22Rv1 (cell line): ENCODE data around the gene SH3RF3.

ENCODE experiments used
- H3K27ac ChIP-seq: fragments of 450-650 bp; 2 replicates; pipeline ENCODE4 v1.5.1; 2017
- CTCF ChIP-seq: fragments of 450-650 bp; IDR thresholded peaks from 2 replicates; pipeline ENCODE4 v1.5.1; 2017; ENCODE audit warnings: mild to moderate bottlenecking
- ZFX ChIP-seq: fragments of 450-650 bp; IDR thresholded peaks from 2 replicates; pipeline ENCODE4 v1.6.1; 2017; ENCODE audit warnings: antibody characterized with exemption, borderline replicate concordance

SH3RF3 gene

GRCh38 chr2:109456776-109457175, 327.8 kb downstream of the SH3RF3 start:
- TF ChIP-seq CTCF (no peak), ZFX (no peak)
- H3K27ac ChIP-seq = no peak overlapping the region

- H3K27ac ChIP-seq = no peak overlapping the region
- TF ChIP-seq CTCF = no peak
- TF ChIP-seq ZFX = no peak
Observed at GRCh38 chr2:109457366-109457765, 328.4 kb downstream of the SH3RF3 start.

GRCh38 chr2:109457794-109458193, 328.8 kb downstream of the SH3RF3 start:
- no peak overlapping the region for H3K27ac ChIP-seq

GRCh38 chr2:109458512-109458911, 329.5 kb downstream of the SH3RF3 start:
- TF ChIP-seq ZFX (no peak), CTCF (no peak)

More at GRCh38 chr2:109457794-109458193, 328.8 kb downstream of the SH3RF3 start:
- TF ChIP-seq ZFX = no peak
- no peak for TF ChIP-seq CTCF

GRCh38 chr2:109459485-109459884, 330.5 kb downstream of the SH3RF3 start:
- no peak for TF ChIP-seq ZFX
- TF ChIP-seq CTCF = no peak
- no peak overlapping the region for H3K27ac ChIP-seq

More at GRCh38 chr2:109458512-109458911, 329.5 kb downstream of the SH3RF3 start:
- no peak overlapping the region for H3K27ac ChIP-seq

- no peak overlapping the region for H3K27ac ChIP-seq
- TF ChIP-seq CTCF (no peak), ZFX (no peak)
Observed at GRCh38 chr2:109460553-109461324, 331.7 kb downstream of the SH3RF3 start.

- TF ChIP-seq ZFX = no peak
- TF ChIP-seq CTCF = no peak
- H3K27ac ChIP-seq = no peak overlapping the region
Observed at GRCh38 chr2:109463236-109463635, 334.2 kb downstream of the SH3RF3 start.
